Myocyte (in vitro differentiated cells): Measurements from ENCODE around the gene RASA3. TPM values are rescaled to one million over a fixed set of nuclear protein-coding genes. Genes with fewer than 3 reads are reported as not detected.
"Not testable (repeated sequence)": the region's sequence is repeated elsewhere in the genome, so short reads cannot be mapped to it uniquely, and the experiment has no call there.

Experiments
- DNase-seq: peaks from one replicate; pipeline ENCODE4 v3.0.0-alpha.2; 2012; ENCODE audit warnings: low read depth
- total RNA-seq: library from RNA; depleted of rRNA; stranded (reverse); fragments of >200 nt; gene quantifications from 2 replicates; pipeline ENCODE4 v1.2.3, GENCODE V29; 2014

RASA3 gene
- total RNA-seq, 1 donor from 2014 or later, result 36.0 TPM

DNA sequence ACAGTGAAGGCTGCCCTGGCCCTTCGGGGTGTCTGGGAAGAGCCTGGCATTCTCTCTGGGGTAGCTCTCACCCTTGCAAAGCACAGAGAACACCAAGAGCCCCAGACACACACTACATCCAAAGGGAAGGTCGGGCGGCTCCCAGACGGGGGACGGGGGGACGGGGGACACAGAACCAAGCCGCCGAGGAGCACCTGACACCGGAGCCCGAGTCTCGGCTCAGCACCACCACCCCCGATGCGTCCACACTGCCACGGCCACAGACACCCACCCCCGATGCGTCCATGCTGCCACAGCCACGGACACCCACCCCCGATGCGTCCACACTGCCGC, 29.2 kb downstream of the RASA3 start:
- DNase-seq, result not testable (repeated sequence)

DNA sequence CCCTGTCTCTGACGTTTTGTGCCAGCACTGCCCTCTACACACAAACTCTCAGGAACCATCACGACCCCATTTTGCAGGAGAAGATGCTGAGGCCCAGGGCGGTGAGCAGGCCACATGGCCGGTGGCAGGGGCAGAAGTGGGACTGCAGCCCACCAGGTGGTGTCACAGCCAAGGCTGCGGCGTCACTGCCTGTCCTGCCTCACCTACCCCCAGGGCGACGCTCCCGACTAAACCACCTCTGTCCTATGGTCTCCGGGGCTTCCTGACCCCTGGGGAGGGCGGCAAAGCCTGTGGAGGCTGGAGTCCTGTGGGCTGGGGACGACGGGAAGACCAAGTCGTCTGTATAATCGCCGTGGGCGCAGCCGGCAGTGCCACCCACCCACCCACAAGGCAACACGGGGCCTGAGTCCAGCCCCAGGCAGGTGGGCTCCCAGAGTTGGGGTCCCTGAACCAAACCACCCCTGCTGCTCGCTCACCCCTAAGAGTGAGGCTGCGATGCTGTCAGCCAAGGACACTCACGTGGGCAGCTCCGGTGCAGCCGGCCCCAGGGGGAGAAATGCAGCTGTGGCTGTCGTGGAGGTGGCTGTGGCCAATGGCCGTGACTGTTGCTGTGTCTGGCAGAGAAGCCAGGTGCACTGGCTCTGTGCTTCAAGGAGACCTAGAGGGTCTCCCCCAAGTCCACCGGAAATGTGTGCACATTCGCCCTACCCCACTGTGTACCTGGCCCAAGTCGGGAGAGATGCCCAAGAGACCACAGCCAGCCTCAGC, 29.7 kb downstream of the RASA3 start:
- no peak for DNase-seq

DNA sequence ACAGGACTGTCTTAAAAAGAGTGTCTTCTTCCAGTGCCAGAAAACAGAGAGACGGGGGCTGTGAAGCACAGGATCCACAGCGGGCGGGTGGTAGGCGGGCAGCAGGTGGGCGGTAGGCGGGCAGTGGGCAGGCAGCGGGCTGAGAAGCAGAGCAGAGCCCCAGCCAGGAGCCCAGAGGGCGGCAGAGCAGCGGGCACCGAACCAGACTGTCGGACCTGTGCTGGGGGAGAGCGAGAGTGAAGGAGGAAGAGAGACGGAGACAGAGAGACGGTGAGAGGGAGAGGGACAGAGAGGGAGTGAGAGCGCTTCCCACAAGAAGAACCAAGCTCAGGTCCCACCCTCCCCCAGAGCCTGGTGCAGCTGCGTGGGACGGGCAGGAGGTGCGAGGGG, 30.3 kb downstream of the RASA3 start:
- no peak for DNase-seq

DNA sequence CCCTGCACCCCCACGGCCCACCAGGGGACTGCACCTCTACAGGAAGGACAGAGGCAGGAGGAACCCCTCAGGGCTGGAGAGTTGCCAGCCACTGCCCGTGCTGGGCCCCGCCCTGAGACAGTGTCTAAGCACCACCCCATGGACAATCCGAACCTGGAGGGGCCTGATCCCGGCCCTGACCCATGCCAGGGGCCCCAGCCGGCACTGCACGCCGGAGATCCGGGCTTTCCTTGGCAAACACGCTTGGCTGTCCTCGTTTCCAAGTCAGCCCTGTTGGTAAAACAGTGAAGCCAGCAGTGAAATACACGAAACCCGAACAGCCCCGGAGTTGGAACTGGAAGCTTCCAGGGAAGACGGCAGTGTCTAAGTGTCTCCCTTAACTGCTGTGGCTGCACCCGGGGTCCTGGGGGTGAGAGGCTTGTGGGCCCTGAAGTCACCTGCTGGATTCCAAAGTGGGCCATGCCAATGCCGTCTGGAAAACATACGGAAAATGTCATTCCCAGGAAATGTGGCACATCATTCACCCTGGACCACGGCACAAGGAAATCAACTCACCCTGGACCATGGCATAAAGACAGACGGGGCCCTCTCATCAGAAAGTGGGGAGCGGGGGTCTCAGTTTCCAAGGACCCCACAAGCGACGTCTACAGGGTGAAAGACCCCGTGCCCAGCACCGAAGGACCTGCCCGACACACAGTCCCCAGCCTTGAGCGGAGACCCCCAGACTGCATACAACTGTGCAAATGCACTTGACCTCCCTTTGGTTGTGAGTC, 30.9 kb downstream of the RASA3 start:
- DNase-seq, result no peak

DNA sequence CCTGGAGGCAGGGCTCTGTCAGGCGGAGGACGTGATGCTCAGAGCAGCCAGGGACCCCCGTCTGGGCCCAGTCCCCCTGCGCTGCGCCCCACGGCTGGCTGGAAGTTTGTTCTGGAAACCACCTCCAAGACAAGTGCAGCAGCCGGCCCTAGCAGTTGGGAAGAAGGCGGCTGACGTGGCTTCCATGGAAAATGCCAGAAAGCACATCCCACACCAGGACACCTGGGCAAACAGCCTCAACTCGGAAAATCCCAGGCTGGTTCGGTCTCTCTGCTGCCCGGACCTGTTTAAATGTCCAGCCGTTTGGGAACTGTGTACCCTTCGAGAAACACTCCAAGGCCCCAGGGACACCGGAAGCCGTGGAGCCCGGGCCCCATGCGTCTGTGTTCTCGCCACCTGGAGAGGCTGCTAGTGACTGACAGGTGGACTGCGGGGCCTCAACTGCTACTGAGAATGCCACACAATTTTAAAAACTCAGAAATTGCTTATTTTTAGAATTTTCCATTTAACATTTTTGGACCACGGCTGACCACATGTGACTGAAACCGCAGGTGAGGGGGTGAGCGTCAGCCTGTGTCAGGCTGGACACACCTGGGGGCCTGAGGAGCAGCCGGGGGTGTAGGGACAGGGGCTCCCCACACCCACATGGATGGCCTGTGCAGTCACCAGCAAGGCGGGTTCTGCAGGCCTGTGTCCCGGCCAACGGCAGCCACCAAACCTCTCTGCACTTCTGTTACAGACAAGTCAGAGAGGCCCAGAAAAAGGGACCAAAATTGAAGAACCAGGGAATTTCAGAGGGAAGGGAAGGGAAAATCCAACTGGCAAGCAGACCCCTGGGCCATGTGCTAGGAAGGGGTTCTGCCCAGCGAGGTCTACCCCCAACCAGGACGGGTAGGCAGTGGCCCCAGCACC, 31.7 kb downstream of the RASA3 start:
- no peak for DNase-seq

DNA sequence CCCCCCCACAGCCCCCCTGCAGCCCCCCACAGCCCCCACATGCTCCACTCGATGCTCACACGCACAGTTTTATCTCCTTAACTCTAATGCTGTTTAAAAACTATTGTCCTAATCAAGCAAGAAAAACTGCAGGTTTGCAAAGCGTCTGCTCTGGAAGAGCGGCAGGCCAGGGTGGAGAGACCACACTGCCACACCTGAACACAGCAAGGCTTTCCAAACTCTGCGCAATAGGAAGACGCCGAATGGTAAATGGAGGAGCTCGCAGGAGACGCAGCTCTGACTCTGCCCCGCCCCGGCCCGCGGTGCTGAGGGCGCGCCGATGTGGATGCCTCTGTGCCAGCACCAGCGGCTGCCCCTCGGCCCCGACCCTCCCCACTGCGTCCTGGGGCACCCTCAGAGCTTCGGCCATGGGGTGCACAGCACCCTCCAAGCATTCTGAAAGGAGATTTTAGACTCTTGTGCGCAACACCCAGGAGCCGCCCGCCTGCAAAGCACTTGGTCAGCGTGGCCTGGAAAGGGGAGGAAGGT, 32.4 kb downstream of the RASA3 start:
- no peak for DNase-seq

DNA sequence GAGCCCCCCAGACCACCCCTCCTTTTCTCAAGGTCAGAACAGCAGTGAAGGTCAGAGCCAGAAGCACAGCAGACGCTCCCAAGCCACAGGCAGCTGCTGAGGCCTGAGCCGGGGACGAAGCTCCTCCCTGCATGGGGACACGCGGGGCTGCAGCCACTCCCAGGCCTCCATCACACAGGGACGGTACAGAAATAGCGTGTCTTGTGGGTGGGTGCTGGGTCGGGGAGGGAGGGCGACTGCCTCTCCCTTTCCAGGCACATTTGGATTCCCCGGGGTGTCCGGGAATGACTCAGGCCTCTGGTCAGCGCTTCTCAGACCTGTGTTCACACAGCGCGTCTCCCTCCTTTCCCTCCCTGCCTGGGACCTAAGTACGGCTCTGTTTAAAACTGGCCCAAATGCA, 33.2 kb downstream of the RASA3 start:
- peak; percentile 99 for DNase-seq

DNA sequence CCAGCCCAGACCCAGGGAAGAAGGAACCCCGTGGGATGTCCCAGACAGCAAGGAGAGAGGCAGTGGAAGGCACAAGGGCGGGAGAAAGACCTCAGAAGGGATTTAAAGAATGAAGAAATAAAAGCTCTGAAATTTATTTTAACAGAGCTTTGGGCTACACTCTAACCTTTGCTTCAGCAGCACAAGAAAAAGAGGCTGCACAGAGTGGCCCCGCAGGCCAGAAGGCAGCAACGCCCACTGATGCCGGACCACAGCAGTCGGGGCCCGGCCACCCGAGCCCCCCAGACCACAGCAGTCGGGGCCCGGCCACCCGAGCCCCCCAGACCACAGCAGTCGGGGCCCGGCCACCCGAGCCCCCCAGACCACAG, 33.8 kb downstream of the RASA3 start:
- DNase-seq, result not testable (repeated sequence)

DNA sequence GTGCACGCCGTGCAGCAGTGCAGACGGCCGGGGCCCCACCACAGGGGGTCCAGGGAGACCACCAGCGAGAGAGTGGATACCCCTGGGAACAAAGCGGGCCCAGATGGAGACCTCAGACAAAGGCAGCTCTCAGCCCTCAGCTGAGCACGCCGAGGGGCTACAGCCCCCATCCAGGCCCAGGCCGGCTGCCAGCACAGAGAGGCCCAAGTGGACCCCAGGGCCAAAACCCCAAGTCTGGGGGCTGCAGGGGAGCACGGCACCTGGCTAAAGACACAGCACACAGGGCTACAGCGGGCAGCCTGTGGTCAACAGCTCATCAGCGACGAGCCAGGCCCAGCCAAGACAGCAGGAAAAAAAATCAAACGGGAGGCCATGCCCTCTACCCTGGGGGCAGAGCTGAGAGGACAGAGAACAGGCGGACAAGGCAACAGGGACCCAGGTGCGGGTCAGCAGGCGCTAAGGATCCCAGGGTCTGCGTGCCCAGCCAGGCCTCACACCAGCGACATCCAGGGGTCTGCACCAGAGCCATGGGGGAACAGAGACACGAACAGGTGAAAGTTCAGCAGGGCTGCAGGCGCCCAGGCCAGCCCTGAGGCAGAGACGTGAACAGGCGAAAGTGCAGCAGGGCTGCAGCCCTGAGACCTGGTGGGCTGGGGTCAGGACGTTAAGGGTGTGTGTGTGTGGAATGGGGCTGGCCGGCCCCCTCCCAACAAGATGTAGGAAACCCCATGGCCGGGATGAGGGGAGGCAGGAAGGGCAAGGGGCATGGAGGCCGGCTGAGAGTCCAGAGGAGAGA, 34.3 kb downstream of the RASA3 start:
- DNase-seq, result no peak

DNA sequence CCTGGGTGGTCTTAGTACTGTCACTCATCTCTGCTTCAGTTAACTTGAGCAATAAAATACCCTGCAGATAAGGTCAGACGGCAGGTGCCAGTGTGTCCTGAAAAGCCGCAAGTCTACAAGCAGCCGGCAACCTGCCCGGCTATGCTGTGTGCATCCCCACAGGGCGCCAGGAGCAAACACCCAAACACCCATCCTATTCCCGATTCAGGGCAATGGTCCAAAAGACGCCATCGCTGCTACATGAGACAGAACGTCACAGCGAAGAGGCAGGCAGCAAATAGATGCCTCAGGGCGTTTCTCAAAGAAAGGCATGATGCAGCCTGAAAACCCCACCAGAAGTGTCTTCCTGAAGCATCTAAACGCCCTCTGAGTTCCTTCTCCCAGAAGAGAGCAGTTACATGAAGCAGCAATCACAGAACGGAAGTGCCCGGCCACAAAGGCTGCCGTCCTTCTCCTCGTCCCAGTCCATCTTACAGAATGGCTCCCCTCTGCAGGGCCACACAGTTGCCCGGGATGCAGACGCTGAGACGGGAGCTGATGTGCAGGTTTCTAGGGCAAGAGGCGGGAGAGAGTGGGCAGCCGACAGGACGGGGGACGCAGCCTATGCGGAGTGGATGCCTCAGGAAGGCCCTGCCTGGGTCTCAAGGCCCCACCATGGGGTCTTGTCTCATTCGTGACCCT, 35.1 kb downstream of the RASA3 start:
- DNase-seq, result no peak

DNA sequence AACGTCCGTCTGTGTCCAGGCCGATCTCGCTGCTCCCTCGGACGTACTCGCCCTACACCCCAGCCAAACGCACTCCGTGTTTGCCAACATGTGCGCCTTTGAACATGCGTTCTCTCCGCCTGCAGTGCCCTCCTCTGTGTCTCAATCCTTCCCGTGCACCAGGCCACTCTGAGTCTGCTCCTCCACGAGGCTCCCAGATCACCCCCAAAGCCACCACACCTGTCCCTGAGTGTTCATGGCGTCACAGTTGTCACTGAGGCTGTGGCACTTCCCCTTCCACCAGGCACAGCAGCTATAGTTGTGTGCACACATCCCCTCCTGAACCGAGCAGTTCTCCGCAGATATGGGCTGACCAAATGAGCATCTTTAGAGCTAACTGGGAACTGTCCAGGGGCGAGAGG, 35.6 kb downstream of the RASA3 start:
- DNase-seq, result peak; percentile 41

DNA sequence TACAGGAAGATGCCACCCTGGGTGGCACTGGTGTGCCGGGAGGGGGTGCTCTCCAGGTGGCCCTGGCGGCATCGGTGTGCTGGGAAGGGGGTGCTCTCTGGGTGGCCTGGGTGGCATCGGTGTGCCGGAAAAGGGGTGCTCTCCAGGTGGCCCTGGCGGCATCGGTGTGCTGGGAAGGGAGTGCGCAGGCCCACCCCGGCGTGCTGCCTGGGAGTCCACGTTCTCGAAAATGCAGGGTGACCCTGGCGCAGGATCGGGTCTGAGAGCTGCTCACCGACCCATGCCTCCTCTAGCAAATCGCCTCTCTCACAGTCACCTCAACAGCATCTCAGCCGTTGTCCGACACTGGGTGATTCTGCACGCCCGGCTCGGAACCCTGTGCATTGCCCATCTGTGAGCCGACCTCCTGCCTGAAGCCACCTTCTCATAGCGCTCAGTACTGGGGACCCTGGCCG, 36.4 kb downstream of the RASA3 start:
- DNase-seq, result no peak

DNA sequence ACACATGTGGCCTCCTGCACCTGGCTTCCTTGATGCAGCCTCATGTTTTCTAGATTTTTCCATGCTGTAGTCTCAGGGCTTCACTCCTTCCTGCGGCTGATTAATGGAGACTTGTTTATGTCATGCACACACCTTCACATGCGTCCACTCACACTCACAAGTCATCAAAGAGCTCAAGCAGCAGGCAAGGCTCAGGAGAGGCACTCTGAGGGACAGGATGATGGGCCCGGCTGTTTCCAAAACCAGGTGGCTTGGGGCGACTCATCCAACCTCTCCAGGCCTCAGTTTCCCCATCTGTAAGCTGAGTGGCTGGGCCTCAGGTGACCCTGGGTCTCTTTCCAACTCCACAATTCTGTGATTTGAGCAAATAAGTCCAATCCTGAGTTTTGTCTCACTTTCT, 36.9 kb downstream of the RASA3 start:
- DNase-seq, result no peak

DNA sequence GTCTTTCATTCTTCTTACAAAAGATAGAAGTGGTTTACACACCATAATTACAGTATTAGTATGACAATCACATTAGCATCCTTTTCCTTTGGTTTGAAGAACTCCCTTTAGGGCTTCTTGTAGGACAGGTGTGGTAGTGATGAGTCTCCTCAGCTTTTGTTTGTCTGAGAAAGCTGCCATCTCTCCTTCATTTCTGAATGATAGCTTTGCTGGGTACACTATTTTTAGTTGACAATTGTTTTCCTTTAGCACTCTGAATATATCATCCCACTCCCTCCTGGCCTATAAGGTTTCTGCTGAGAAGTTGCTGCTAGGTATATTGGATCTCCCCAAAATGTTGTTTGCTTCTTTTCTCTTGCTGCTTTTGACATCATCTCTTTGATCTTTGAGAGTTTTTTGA, 39.3 kb downstream of the RASA3 start:
- DNase-seq, result peak; percentile 51

DNA sequence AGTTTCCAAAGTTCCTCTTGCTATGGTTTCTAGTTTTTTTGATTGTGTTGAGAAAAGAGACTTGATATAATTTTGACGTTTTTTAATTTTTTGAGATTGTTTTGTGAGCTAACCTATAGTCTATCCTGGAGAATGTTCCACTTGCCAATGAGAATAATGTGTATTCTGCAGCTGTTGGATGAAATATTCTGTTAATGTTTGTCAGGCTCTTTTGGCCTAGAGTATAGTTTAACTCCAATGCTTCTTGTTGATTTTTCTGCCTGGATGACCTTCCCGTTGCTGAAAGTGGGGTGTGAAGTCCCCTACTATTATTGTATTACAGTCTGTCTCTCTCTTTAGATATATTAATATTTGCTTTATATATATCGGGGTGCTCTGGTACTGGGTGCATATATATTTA, 40.0 kb downstream of the RASA3 start:
- no peak for DNase-seq

DNA sequence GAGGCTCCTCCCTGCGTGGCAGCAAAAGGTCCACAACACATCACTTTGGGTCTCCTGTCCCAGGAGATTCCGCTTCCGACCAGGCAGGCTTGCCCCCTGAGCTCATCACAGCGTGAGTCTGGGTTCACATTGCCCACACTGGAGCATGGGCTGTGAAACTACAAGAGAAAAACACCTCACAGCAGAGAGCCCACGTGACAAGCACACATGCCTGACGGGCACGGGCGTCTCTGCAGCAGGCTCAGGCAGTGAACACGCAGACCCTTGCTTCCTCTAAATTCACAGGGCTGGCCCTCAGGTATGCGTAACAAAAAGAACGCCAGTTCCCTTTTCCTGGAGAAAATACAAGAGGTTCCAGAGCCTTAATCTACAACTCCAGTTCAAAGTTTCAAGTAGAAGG, 41.9 kb downstream of the RASA3 start:
- DNase-seq, result no peak

DNA sequence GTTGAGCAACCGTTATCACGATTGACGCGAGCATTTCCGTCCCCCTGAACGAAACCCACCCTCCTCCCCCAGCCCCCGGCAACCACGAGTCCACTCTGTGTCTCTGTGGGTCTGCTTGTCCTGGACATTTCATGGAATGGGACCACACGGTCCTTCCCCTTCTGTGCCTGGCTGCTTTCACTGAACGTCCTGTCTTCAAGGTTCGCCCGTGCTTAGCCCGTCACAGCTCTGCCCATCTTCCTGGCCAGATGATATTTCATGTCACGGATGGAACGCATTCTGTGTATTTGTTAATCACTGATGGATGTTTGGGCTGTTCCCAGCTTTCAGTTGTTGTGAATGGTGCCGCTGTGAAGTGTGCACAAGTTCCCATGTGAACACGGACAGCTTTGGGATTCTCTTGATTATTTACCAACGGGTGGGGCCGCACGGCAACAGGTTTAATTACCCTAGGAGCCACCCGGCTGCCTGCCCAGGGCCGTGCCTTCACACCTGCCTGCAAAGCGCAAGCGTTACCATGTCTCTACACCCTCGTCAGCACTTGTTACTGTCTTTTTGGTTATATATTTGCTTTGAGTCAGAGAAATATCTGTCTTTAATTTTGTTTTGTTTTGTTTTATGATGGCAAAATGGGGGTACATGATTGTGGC, 42.5 kb downstream of the RASA3 start:
- DNase-seq, result no peak

DNA sequence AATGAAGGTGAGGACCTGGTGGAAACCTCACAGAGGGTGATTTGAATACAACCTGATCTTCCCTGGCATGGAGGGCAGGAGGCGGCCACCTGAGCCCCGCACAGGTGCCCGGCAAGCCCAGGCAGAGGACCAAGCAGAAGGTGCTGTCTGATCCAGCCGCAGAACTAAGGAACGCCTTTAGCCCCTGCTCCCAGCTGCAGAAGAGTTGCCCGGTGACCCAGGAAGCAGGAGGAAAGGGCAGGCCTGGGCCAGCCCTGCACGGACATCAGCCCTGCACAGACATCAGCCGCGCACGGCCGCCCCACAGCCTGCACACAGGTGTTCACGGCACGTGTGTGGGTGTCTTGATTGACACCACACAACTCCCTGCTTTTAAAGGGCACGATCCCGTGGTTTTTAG, 43.1 kb downstream of the RASA3 start:
- DNase-seq, result no peak

DNA sequence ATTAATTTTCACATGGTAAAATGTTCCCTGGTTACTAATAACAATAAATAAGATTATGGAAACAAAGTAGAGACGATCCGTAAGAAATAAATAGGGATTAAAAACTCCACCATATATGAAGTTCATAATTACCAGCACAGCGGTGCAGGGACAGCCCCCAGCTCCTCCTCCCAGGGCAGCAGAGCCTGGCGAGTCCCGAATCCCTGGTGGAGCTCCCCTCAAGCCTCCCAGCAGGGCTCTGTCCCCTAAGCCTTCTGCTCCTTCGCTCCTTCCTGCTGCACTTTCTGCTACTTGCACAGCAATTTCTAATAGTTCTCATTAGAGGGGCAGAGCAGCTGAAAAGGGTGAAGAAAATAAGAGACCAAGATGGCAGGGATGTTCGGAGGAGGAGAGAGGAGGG, 43.6 kb downstream of the RASA3 start:
- no peak for DNase-seq

DNA sequence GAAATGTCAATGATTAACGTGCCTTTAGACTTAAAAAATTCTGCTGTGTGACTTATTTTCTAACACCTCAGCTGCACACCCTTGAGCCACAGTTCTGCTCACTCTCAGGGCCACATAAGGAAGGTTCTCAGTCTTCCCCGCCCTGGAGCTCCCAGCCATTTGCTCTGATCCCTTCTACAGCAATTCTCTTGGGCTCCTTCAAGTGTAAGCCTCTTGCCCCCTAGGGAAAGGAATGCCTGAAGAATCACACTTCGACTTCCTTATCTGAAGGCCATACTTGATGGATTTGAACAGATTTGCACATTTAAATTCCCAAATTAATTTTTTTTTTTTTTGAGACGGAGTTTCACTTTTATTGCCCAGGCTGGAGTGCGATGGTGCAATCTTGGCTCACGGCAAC, 44.2 kb downstream of the RASA3 start:
- DNase-seq, result no peak
